HepG2 (cell line): Measurements from ENCODE around the gene KLKB1. TPM values are rescaled to one million over a fixed set of nuclear protein-coding genes. Genes with fewer than 3 reads are reported as not detected.

ENCODE experiments used
- DDIT3 ChIP-seq: sonication (generic); formaldehyde crosslinking; IDR thresholded peaks from 2 replicates; pipeline ENCODE4 v1.4.0; 2020; ENCODE audit warnings: mild to moderate bottlenecking, missing genetic modification reagents
- EHMT2 ChIP-seq: fragments of 200-600 bp; sonication (generic); IDR thresholded peaks from 2 replicates; pipeline ENCODE4 v1.7.0; 2017; ENCODE audit warnings: antibody characterized with exemption, low read depth, low read length, borderline replicate concordance
- HNF1B ChIP-seq: sonication (generic); formaldehyde crosslinking; IDR thresholded peaks from 2 replicates; pipeline ENCODE4 v1.5.1; 2020; ENCODE audit warnings: mild to moderate bottlenecking, moderate library complexity, missing genetic modification reagents
- MAFG ChIP-seq: sonication (generic); formaldehyde crosslinking; IDR thresholded peaks from 2 replicates; pipeline ENCODE4 v1.5.1; 2020; ENCODE audit warnings: mild to moderate bottlenecking, missing genetic modification reagents
- MIER2 ChIP-seq: IDR thresholded peaks from 2 replicates; pipeline ENCODE4 v1.6.1; 2016; ENCODE audit warnings: missing biosample characterization, missing genetic modification reagents
- MTF1 ChIP-seq: sonication (generic); formaldehyde crosslinking; IDR thresholded peaks from 2 replicates; pipeline ENCODE4 v1.5.0; 2020; ENCODE audit warnings: missing genetic modification reagents
- PAXIP1 ChIP-seq: sonication (generic); formaldehyde crosslinking; conservative IDR thresholded peaks from 2 replicates; pipeline ENCODE4 v1.4.0; 2020; ENCODE audit warnings: mild to moderate bottlenecking, missing genetic modification reagents, moderate library complexity
- PCBP2 ChIP-seq: fragments of 200-400 bp; formaldehyde crosslinking; optimal IDR thresholded peaks from 2 replicates; pipeline ENCODE3; 2018; ENCODE audit warnings: low read length, low read depth; ENCODE audit not compliant: poor library complexity, severe bottlenecking
- SAP130 ChIP-seq: IDR thresholded peaks from 2 replicates; pipeline ENCODE4 v1.6.1; 2016; ENCODE audit warnings: low read depth
- SIN3A ChIP-seq: IDR thresholded peaks from 2 replicates; pipeline ENCODE4 v1.6.1; 2011; ENCODE audit warnings: low read depth, mild to moderate bottlenecking, control low read depth, low read length, borderline replicate concordance
- ZBTB10 ChIP-seq: sonication (generic); formaldehyde crosslinking; IDR thresholded peaks from 2 replicates; pipeline ENCODE4 v1.4.0; 2020; ENCODE audit warnings: missing genetic modification reagents, borderline replicate concordance
- ZHX1 ChIP-seq: sonication (generic); formaldehyde crosslinking; IDR thresholded peaks from 2 replicates; pipeline ENCODE4 v1.8.1; 2022; ENCODE audit warnings: low read depth, mild to moderate bottlenecking, missing genetic modification reagents
- ZIK1 ChIP-seq: sonication (generic); formaldehyde crosslinking; IDR thresholded peaks from 2 replicates; pipeline ENCODE4 v1.5.0; 2020; ENCODE audit warnings: mild to moderate bottlenecking, low read depth, missing genetic modification reagents, borderline replicate concordance
- ZNF225 ChIP-seq: sonication (generic); formaldehyde crosslinking; IDR thresholded peaks from 2 replicates; pipeline ENCODE4 v1.4.0; 2020; ENCODE audit warnings: mild to moderate bottlenecking, missing genetic modification reagents
- ZNF317 ChIP-seq: sonication (generic); formaldehyde crosslinking; IDR thresholded peaks from 2 replicates; pipeline ENCODE4 v1.5.0; 2020; ENCODE audit warnings: mild to moderate bottlenecking, missing genetic modification reagents
- ZNF615 ChIP-seq: sonication (generic); formaldehyde crosslinking; IDR thresholded peaks from 2 replicates; pipeline ENCODE4 v1.5.0; 2020; ENCODE audit warnings: mild to moderate bottlenecking, missing genetic modification reagents, borderline replicate concordance
- ZNF616 ChIP-seq: sonication (generic); formaldehyde crosslinking; IDR thresholded peaks from 2 replicates; pipeline ENCODE4 v1.5.0; 2020; ENCODE audit warnings: low read depth, mild to moderate bottlenecking, missing genetic modification reagents
- polyA plus RNA-seq, 8 experiments: library from polyadenylated mRNA; depleted of rRNA in 3 of 8; stranded (reverse) in 7 of 8; unstranded in 1 of 8; fragments of >200 nt; fragmentation: Illumina TruSeq in 4 of 8; extraction: Trizol in 4 of 8; gene quantifications; 2 replicates each; pipeline versions ENCODE4 v1.2.1 to v1.2.3, GENCODE V29; 2011 to 2016; ENCODE audit warnings: low read depth in 4 of 8, missing spikeins in 1 of 8, mixed read lengths in 1 of 8; ENCODE audit not compliant: insufficient read depth in 1 of 8
- total RNA-seq, 5 experiments: library from RNA; depleted of rRNA; stranded (reverse); fragments of >200 nt; fragmentation: Illumina TruSeq; extraction: Trizol; gene quantifications; 2 replicates each; pipeline ENCODE4 v1.2.3, GENCODE V29; 2016; ENCODE audit warnings: low read depth in 1 of 5

KLKB1 gene
- total and polyA plus RNA-seq, 2 of the 13 experiments (the other 11 are each of a cell fraction or from before 2014, with no cell fraction given), result 0.26 to 0.49 TPM

- 0 out of 2 replicates have a peak, but pooled peaks have one; percentile 45 for TF ChIP-seq SIN3A
- TF ChIP-seq ZNF225 (CRISPR knock-in tag), result no peak
- no peak for TF ChIP-seq MAFG
- TF ChIP-seq ZBTB10 (CRISPR knock-in tag), result no peak
- no peak for TF ChIP-seq PCBP2
- no peak for TF ChIP-seq ZNF616 (CRISPR knock-in tag)
- TF ChIP-seq EHMT2, result no peak
- no peak for TF ChIP-seq ZNF615
- no peak for TF ChIP-seq ZNF317 (CRISPR knock-in tag)
- TF ChIP-seq SAP130, result peak; percentile 71
- no peak for TF ChIP-seq DDIT3 (CRISPR knock-in tag)
- no peak for TF ChIP-seq HNF1B (CRISPR knock-in tag)
- no peak for TF ChIP-seq MIER2
- TF ChIP-seq MTF1 (CRISPR knock-in tag), result no peak
- TF ChIP-seq PAXIP1 (CRISPR knock-in tag), result no peak
- no peak for TF ChIP-seq ZIK1 (CRISPR knock-in tag)
- TF ChIP-seq ZHX1 (CRISPR knock-in tag), result no peak
Observed at GRCh38 chr4:186266729-186267456, 39.6 kb downstream of the KLKB1 start (continued).
